GM21360 (cell line): Measurements from ENCODE around the gene SLC39A8.

Source experiments
- ATAC-seq: cut with Tn5 transposase; IDR thresholded peaks from one replicate; pipeline ENCODE4 v1.9.1; 2021; ENCODE audit warnings: mild to moderate bottlenecking, moderate library complexity; ENCODE audit not compliant: unreplicated experiment

The SLC39A8 gene

DNA sequence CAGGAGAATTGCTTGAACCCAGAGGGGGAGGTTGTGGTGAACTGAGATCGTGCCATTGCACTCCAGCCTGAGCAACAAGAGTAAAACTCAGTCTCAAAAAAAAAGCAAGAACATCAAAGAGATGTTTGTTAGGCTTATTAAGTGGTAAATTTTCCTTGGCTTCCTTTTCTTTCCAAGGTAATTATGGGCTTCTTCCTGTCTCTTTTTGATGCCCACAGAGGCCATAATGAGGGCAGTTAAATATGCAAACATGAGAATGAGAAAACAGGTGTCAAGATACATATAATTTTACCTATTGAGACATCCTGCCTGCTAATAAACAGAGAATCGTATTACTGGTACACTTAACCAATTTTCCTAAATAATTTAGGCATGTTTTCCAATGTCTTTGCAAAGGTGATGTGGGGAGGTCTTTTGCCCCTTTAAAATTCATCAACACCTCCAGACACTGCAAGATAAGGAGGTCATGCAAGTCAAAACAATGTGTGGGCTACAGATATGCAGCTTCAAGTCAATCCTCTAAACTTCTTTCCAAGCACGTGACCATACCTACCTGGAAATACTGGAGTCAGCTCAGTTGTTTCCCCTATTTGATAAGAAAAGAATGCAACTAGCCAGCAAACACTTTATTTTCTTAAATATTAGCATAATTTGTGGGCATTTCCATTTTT, 2.7 kb downstream of the SLC39A8 start:
- ATAC-seq: no peak

DNA sequence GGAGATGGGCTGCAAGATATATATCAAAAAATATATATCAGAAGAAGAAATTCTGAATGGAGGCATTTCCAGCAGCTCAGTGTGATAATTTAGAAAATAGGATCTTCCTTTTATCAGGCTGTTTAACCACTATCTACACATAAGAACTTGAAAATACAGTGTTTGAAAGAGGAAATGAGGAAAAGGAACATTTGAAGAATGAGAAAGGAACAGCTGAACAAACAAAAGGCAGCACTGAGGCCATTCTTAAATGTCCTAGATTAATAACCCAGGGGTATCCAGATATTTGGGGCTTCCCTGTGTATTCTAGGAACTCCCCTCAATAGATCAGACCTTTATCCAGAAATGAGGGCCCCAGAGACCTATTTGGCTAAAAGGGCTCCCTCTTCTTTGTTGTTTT, 4.1 kb downstream of the SLC39A8 start:
- no peak for ATAC-seq

DNA sequence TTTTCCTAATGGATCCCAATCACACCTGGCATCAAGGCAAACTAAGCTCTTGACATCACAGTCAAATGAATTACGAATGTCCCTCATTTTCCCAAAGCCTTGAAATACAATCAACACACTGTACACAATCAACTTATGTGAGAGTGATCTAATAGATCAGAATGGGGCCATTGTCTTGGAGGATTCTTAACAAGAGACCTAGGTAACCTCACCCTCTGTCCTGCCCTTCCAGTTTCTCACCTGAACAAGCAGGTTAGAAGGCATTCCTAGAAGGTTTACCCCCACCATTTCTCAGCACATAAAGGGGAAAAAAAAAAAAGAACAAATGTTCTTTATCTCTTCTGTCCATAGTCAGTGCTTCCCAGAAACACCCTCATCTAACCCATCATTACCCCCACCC, 6.3 kb downstream of the SLC39A8 start:
- ATAC-seq: no peak

DNA sequence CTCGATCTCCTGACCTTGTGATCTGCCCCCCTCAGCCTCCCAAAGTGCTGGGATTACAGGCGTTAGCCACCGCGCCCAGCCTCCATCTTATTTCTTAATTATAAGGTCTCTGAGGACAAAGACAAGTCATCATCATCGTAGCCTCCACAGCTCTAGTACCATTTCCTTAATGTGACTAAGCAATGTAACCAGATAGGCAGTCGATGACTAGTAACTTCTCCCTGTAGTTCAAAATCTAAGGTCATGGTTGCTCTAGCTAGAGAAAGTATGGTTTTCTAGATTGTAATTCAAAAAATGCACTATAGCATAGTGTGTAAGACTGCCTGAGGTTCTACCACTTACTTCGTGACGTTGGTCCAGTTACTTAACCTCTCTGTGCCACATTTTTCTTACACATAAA, 6.9 kb downstream of the SLC39A8 start:
- ATAC-seq: no peak

DNA sequence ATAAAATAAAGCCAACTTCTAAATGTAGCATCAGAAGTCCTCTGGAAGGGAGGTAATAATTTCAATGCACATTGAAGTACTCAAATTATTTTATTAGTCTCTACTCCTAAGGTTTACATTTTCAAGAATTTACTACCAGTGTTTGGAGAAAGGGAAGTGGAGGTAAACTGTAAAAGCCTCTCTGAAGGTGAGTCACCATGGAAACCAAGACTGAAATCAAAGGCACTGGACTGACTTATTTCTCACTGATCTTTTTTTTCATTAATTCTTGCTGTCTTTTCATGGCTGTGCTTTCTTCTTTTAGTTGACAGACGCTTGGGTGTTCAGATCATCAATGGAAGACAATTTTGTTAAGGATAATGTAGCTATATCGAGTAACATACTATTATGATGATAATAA, 9.7 kb downstream of the SLC39A8 start:
- no peak for ATAC-seq

DNA sequence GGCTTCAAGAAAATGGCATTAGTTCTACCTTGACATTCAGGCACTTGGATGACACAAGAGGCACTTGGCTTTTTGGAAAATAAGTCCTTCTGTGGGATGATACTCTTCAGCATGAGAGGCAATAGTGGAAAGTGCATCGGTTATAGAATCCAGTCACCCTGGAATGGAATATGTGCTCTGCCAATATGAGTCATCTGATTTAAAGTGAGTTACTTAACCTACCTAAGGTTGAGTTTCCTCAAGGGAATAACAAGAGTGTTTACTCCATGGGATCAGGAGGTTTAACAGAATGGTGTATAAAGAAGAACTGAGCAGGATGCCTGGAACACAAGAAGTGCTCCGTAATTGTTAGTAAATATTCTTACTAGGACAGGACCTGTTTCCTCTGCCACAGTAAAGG, 10.7 kb downstream of the SLC39A8 start:
- ATAC-seq: no peak

DNA sequence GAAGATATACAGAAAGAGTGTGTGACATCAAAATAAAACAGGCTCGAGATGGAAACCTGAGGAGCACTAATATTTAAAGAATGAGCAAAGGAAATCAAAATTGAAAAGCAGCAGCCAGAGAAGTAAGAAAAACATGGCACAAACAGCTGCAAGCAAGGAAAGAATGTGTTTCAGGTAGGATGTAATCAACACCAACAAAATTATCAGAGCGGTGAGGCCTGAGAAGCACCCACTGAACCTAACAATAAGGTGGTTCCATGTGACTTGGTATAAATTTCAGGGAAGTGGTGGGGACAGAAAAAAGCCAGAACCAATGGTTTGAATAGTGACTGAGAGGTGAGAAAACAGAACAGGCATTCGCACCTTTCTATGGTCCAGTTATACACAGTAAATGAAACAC, 11.5 kb downstream of the SLC39A8 start:
- no peak for ATAC-seq

DNA sequence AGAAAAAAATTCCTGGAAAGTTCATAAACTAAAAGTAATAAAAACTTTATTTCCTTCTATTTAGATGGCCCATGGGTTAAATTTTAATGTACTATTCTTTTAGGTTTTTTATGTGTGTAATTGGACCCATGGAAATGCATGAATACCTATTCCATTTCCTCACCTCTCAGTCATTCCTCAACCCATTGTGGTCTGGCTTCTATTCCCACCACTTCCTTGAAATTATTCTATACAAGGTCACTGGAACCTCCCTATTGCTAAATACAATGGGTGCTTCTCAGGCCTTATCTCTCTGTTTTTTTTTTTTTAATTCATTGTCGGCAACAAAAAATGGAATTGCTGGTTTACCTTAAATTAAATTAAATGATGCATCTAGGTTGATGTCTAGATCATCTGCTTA, 17.2 kb downstream of the SLC39A8 start:
- no peak for ATAC-seq

DNA sequence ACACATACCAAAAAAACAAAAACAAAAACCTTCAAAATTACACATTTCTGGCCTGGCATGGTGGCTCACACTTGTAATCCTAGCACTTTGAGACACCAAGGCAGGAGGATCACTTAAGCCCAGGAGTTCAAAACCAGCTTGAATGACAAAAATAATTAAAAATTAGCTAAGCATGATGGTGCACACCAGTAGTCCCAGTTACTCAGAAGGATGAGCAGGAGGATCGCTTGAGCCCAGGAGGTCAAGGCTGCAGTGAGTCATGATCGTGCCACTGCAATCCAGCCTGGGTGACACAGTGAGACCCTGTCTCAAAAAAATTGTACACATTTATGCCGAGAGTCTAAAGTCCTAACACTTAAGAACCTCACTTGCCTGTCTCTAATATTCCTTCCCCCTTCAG, 18.3 kb downstream of the SLC39A8 start:
- no peak for ATAC-seq

DNA sequence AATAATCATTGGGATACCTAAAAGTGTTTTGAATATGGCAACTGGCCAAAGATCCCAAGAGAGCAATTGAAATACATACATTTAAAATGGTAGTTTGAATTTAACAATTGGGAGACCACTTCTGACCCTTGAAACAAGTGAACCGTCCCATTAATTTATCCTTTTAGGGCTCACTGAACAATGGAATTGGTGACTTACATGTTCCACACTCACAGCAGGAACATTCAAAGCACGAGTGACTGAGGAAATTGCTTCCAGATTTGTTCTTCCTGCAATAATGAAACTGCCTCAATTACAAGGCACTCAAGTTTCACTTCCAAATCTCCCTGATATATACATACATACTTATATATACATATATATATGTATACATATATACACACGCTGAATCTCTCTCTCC, 20.6 kb downstream of the SLC39A8 start:
- no peak for ATAC-seq

DNA sequence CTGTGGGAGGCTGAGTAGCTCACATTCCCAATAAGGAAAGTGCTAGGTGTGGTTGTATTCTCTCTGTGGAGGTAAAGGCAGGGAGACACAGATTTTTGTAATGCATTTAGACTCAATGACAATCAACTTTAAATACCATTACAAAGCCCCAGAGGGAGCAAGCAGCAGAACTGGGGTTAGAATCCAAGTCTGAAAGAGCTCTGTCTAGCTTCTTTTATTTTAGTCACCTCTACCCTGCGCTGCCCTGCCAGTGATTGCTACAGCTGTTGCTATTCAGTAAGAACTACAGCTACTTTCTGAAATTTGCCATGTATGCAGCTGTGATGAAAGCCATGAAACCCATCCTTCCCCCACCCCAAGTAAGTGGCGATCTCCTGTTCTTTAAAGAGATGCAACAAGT, 22.5 kb downstream of the SLC39A8 start:
- ATAC-seq: no peak

DNA sequence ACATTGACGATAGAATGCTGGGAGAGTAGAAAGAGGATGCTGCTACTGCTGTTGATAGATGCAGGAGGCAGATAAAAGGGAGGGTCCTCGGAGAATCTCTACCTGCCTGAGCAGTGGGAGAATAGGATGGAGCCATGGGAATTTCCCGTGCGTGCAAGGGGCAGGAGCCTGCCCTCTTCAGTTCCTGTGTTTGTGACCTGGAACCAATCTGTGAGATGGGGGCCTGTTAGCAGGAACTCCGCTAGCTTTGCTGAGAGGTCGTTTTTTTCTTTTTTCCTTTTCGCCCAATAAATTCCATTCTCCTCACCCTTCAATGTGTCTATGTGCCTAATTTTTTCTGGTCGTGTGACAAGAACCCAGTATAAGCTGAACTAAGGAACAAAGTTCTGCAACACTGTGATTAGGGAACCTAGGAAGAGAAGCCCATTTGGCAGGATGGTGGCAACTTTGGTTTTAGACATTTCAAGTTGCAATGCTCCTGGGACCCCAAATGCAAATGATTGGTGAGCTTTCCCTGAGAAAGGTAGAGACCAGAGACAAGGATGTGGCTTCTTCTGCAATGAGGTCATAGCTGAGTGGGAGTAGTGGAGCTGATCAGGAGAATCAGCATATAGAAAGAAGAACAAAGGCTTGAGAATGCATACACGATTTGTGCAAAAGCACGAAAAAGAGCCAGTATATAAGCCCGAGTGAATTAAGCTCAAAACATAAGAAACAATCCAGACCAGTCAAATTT, 23.9 kb downstream of the SLC39A8 start:
- peak; percentile 85 for ATAC-seq

DNA sequence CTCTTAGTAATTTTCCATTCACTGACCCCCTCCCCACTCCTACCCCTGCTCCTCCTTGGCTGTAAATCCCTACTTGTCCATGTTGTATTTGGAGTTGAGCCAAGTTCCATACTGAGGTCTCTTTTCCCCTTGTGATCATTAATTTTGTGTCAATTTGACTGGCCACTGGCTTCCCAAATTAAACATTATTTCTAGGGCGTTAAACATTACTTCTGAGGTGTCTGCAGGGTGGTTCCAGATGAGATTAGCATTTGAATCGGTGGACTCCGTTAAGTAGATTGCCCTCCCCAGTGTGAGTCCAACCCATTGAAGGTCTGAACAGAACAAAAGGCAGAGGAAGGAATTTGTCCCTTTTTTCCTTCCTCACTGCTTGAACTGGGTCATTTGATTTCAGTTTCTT, 25.7 kb downstream of the SLC39A8 start:
- no peak for ATAC-seq

DNA sequence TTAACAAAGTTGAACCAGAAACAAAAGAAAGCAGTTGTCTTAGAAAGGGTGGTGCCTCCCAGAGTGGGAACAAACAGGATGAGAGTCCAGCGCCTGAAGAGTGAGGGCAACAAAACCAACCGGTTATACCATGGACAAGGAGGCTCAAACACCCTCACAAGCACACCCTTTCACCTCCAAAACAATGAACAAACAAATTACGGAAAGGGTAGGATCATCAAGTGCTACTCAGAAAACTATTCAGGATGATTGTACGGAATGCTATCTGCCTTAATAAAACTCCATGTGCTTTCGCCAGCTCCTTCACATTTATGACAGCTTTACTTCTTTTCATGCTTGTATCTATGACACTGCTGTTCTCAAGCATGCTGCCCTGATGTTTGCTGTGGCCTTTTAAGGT, 26.8 kb downstream of the SLC39A8 start:
- ATAC-seq: no peak

DNA sequence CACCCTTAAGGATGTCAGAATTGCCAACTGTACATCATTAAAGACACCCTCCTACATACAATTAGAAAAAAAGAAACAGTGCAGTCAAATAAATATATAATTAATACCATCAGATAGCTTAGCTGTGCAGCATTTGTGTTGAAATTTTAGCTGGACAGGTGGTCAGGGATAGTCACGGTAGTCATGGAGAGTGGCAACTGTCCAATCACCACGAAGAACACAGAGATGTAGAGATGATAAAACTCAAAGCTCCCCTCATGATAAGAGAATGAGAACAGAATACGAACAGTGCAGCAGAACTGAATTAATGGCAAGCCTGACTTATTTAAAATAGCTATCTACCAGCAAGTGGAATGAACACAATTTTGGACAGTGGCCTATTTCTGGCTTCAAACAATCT, 27.2 kb downstream of the SLC39A8 start:
- no peak for ATAC-seq

DNA sequence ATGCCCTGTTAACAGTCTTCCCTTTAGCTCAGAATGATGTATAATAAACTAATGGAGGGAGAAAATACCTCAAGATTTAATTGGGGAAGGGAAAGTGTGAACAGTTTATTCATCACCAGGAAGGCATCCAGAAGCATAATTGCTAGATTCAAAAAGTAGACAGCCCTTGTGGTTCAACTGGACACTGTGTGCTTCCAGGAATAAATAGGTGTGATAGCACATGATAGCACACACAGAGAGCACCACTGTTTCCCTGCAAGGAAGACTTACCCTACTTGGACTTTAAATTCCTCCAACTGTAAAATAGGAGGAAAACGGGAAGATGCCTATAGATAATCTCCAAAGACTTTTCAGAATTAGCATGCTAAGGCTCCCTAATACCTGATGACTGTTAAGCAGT, 27.8 kb downstream of the SLC39A8 start:
- no peak for ATAC-seq

DNA sequence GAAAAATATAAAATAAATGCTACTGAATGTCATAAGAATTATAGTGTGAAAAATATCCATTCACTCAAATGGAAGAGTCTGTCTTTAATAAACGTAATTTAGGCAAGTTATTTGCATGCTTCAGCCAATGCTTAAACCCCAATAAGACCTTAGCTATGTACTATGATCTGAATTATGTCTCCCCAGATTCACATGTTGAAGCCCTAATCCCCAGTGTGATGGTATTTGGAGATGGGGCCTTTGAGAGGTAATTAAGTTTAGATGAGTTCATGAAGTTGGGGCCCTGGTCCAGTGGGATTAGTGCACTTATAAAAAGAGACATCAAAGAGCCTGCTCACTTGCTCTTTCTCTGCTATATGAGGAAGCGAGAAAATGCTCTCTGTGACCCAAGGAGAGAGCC, 28.7 kb downstream of the SLC39A8 start:
- no peak for ATAC-seq

DNA sequence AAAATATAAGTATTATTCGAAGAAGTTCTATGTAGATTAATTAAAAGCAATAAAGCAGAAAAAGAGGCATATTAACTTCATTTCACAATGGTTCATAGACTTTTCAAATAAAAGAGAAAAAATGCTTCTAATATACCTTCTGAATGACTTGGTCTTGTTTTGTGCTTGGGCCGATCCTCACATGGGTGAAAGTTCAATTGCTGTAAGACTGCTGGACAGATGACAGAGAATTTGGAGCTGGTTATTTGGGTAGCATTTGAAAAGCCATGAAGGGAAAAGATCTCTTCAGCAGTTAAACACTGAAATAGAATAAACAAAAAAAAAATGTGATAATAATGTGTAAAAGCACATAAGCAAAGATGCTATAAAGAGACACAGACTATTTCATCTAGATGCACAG, 29.8 kb downstream of the SLC39A8 start:
- no peak for ATAC-seq

DNA sequence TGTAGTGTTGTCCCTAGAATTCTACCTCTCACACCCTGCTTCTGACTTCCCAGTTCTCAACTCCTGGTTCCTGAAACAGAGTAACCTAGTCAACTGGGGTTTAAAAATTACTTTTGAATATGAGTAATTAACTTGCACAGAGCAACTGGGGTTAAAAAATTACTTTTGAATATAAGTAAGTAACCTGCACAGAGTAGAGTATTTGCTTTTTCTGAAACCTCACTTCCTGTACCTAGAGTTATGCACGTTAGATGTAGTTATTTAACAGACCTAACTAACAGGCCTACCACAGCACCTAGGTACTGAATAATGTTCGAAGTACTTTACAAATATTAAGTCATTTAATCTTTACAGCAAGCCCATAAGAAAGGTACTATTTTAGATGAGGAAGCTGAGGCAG, 32.9 kb downstream of the SLC39A8 start:
- ATAC-seq: no peak

DNA sequence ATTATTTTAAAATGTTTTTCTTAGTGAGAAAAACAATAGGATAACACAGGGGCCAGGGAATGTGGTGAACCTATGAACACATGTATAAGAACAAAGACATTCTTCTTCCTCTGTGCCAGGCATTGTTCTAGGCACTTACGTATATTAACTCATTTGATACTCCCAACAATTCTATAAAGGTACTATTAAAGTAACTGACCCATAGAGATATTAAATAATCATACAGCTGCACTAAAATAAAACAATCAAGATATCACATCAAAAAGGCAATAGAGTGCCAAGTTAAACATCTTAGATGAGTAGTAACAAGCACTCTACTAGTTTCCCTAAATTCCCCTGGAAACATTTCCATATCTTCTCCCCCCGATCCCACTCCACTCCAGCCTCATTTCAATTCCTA, 33.4 kb downstream of the SLC39A8 start:
- no peak for ATAC-seq

DNA sequence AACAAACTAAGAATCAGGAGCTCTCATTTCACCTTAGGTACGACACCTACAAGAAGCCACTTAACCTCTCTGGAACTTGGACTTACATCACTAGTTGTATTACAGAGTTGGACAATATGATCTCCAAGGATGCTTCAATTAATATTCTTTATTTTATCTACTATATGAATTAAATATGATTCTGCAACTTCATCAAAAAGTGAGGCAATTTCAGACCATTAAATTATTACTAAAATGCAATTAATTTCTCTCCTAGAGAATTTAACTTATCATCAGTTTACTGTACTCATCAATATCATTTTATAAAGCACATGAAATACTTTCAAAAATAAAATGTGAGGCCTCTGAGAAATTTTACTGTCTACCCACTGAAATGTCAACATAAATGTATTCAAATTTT, 33.9 kb downstream of the SLC39A8 start:
- ATAC-seq: no peak

DNA sequence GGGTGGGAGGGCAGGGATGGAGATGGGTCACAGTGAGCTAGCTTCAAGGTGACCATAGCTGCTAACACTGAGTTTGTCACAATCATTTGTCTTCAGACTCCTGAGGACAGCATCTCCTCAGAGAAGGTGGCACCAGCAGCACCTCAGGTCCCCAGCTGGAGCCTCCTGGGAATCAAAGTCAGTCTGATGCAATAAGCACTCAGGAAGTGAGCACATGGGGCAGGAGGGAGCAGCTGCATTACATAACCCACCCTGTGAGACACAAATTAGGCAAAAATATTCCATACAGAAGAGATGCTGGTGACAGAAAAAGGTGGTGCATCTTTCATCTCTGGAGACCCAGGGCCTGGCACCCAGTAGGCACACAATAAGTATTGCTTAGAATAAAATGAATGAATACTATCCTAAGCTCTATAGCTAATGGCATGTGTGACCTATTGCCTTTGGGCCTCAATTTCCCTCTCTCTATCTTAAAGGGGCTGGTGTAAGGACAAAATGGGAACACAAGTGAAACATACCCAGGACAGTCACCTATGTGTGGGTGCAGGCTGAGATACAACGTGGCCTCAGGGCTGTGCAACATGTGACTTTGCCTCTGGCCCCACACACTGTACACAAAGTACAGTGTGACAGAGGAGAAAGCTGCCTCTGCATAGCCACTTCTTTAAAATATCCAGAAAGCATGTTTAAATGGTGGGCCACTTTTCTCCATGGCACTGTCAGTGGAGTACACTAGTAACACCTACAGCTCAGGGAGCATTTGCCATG, 37.1 kb downstream of the SLC39A8 start:
- ATAC-seq: no peak
